COLO829 (cell line): ENCODE measurements around the gene MGLL.
"Not testable (repeated sequence)": the region's sequence is repeated elsewhere in the genome, so short reads cannot be mapped to it uniquely, and the experiment has no call there.

Experiments used
- DNase-seq: peaks from one replicate; pipeline ENCODE4 v3.0.0; 2012; ENCODE audit warnings: low spot score

MGLL gene

GRCh38 chr3:127654993-127655392 is 167.3 kb downstream of the MGLL start:
- not testable (repeated sequence) for DNase-seq

GRCh38 chr3:127654374-127654773 is 167.9 kb downstream of the MGLL start:
- DNase-seq, result no peak

GRCh38 chr3:127652246-127652995 is 169.9 kb downstream of the MGLL start:
- peak; percentile 71 for DNase-seq

- DNase-seq, result no peak
Measured at GRCh38 chr3:127651516-127652172, 170.7 kb downstream of the MGLL start.

GRCh38 chr3:127650236-127650635 is 172.1 kb downstream of the MGLL start:
- no peak for DNase-seq

- no peak for DNase-seq
Measured at GRCh38 chr3:127647845-127648204, 174.5 kb downstream of the MGLL start.

GRCh38 chr3:127647166-127647844 is 175.0 kb downstream of the MGLL start:
- DNase-seq, result no peak

- DNase-seq, result no peak
Measured at GRCh38 chr3:127646501-127647046, 175.7 kb downstream of the MGLL start.

- DNase-seq, result no peak
Measured at GRCh38 chr3:127645371-127646015, 176.8 kb downstream of the MGLL start.

GRCh38 chr3:127644641-127645370 is 177.5 kb downstream of the MGLL start:
- no peak for DNase-seq

GRCh38 chr3:127640042-127640355 is 182.3 kb downstream of the MGLL start:
- DNase-seq, result no peak

GRCh38 chr3:127639173-127640041 is 182.9 kb downstream of the MGLL start:
- DNase-seq, result peak; percentile 90
